Endothelial cell of umbilical vein (primary cell): Measurements from ENCODE around the gene ETS1. TPM values are rescaled to one million over a fixed set of nuclear protein-coding genes. Genes with fewer than 3 reads are reported as not detected.

Experiments
- BruUV-seq: library from RNA; stranded (reverse); fragments of 400-500 nt; replicated peaks from 2 replicates; lab custom pipeline; 2021; lab: Mats Ljungman, UMichigan
- CTCF ChIA-PET: fragments of 300-600, 350-600 bp; sonication (Branson Sonifier 250); formaldehyde crosslinking; loops from one replicate; lab custom pipeline; 2021; ENCODE audit warnings: antibody characterized with exemption, inconsistent platforms; lab: Charles Lee
- POLR2A ChIA-PET: fragments of 300-600, 350-600 bp; sonication (Branson Sonifier 250); formaldehyde crosslinking; loops from one replicate; lab custom pipeline; 2021; ENCODE audit warnings: antibody characterized with exemption, inconsistent platforms; lab: Charles Lee
- DNase-seq: peaks from one replicate; pipeline ENCODE4 v3.0.0-alpha.2; 2011; ENCODE audit warnings: low read depth, low spot score
- FAIRE-seq: peaks from 2 replicates; lab custom pipeline; 2011; peaks lifted over from hg19 to GRCh38; lab: Jason Lieb, UNC
- H2AFZ ChIP-seq: 2 replicates; pipeline ENCODE4 v1.6.0; 2012; ENCODE audit warnings: low read depth, low read length, control low read depth, inconsistent platforms
- H3K27ac ChIP-seq: 2 replicates; pipeline ENCODE4 v1.5.1; 2011; ENCODE audit warnings: low read depth, mild to moderate bottlenecking, control low read depth, low read length, moderate library complexity; ENCODE audit not compliant: insufficient read depth
- H3K27me3 ChIP-seq, 2 experiments: 2 replicates each; pipeline versions ENCODE4 v1.6.0 to v1.6.1; 2011; ENCODE audit warnings: low read length in 2 of 2, mixed read lengths in 1 of 2; ENCODE audit not compliant: control insufficient read depth in 2 of 2, insufficient read depth in 2 of 2
- H3K36me3 ChIP-seq, 2 experiments: 2 replicates in 1 of 2; 3 replicates in 1 of 2; pipeline ENCODE4 v1.5.1; 2011; ENCODE audit warnings: low read length in 2 of 2, mild to moderate bottlenecking in 1 of 2, moderate library complexity in 1 of 2; ENCODE audit not compliant: control insufficient read depth in 2 of 2, insufficient read depth in 2 of 2; ENCODE audit errors: extremely low read depth in 1 of 2
- H3K4me1 ChIP-seq: 3 replicates; pipeline ENCODE4 v1.5.1; 2011; ENCODE audit warnings: mild to moderate bottlenecking, low read length; ENCODE audit not compliant: control insufficient read depth, insufficient read depth; ENCODE audit errors: extremely low read depth
- H3K4me2 ChIP-seq: 2 replicates; pipeline ENCODE4 v1.6.1; 2011; ENCODE audit warnings: low read length, control low read depth, mixed read lengths; ENCODE audit not compliant: insufficient read depth
- H3K4me3 ChIP-seq, 3 experiments: fragments of 200-600 bp in 1 of 3; sonication (generic), shearing (Covaris generic) in 1 of 3; replicated peaks in 1 of 3; 2 replicates each; pipeline ENCODE4 v1.5.1; 2011 to 2016; ENCODE audit warnings: control low read depth in 3 of 3, low read length in 3 of 3, mild to moderate bottlenecking in 2 of 3, inconsistent platforms in 1 of 3, low read depth in 1 of 3, moderate library complexity in 1 of 3; ENCODE audit not compliant: insufficient read depth in 1 of 3
- H3K79me2 ChIP-seq: 2 replicates; pipeline ENCODE4 v1.6.0; 2012; ENCODE audit warnings: low read length, inconsistent platforms; ENCODE audit not compliant: control insufficient read depth, insufficient read depth
- H3K9ac ChIP-seq: replicated peaks from 2 replicates; pipeline ENCODE3; 2011; ENCODE audit warnings: low read length, control low read depth; ENCODE audit not compliant: insufficient read depth; ENCODE audit errors: extremely low read depth
- H3K9me1 ChIP-seq: replicated peaks from 3 replicates; pipeline ENCODE4 v1.6.0; 2011; ENCODE audit warnings: mild to moderate bottlenecking, low read length; ENCODE audit not compliant: control insufficient read depth, insufficient read depth; ENCODE audit errors: extremely low read depth
- H3K9me3 ChIP-seq: replicated peaks from 2 replicates; pipeline ENCODE4 v1.5.1; 2012; ENCODE audit warnings: low read length, inconsistent platforms; ENCODE audit not compliant: control insufficient read depth, insufficient read depth
- H4K20me1 ChIP-seq: replicated peaks from 2 replicates; pipeline ENCODE3; 2011; ENCODE audit warnings: mild to moderate bottlenecking, low read length; ENCODE audit not compliant: control insufficient read depth, insufficient read depth; ENCODE audit errors: extremely low read depth
- EZH2 ChIP-seq: IDR thresholded peaks from 2 replicates; pipeline ENCODE4 v1.6.1; 2012; ENCODE audit warnings: borderline replicate concordance, low read depth, mild to moderate bottlenecking, moderate library complexity, low read length, inconsistent platforms; ENCODE audit not compliant: severe bottlenecking
- FOS ChIP-seq: IDR thresholded peaks from 2 replicates; pipeline ENCODE4 v1.6.1; 2011; ENCODE audit warnings: mild to moderate bottlenecking, low read length, moderate library complexity, borderline replicate concordance; ENCODE audit not compliant: insufficient read depth
- GATA2 ChIP-seq: IDR thresholded peaks from 2 replicates; pipeline ENCODE4 v1.7.0; 2011; ENCODE audit warnings: low read depth, mild to moderate bottlenecking, moderate library complexity, mixed read lengths, low read length; ENCODE audit not compliant: insufficient read length, insufficient read depth
- JUN ChIP-seq: IDR thresholded peaks from 2 replicates; pipeline ENCODE4 v1.6.1; 2011; ENCODE audit warnings: borderline replicate concordance, low read depth; ENCODE audit not compliant: insufficient read length, insufficient read depth
- MYC ChIP-seq: IDR thresholded peaks from one replicate; pipeline ENCODE4 v1.6.1; 2011; ENCODE audit warnings: mild to moderate bottlenecking, low read depth, low read length
- POLR2A ChIP-seq: IDR thresholded peaks from 2 replicates; pipeline ENCODE4 v1.6.1; 2012; ENCODE audit warnings: low read depth, mild to moderate bottlenecking, control low read depth, low read length
- POLR2AphosphoS5 ChIP-seq: IDR thresholded peaks from 2 replicates; pipeline ENCODE4 v1.6.1; 2012; ENCODE audit warnings: low read depth, mild to moderate bottlenecking, control low read depth, low read length, moderate library complexity; ENCODE audit not compliant: insufficient read depth
- dilution Hi-C: fragments of 300-500 bp; cut with MboI; formaldehyde crosslinking; loops from one replicate; pipeline ENCODE4 v1.15.0; 2019; ENCODE audit warnings: low sequenced_read_pairs; ENCODE audit not compliant: extremely low pct_ligation_motif_present
- intact Hi-C: fragments of 100-400 bp; cut with micrococcal nuclease; formaldehyde crosslinking; loops from one replicate; pipeline ENCODE4 v1.10.0; 2022
- polyA plus RNA-seq, 4 experiments: library from polyadenylated mRNA; depleted of rRNA in 3 of 4; stranded (reverse) in 3 of 4; unstranded in 1 of 4; fragments of >200 nt; gene quantifications; 2 replicates each; pipeline versions ENCODE4 v1.2.1 to v1.2.3, GENCODE V29; 2011 to 2012; ENCODE audit warnings: missing spikeins in 1 of 4
- total RNA-seq: library from RNA; stranded (reverse); gene quantifications from 2 replicates; pipeline ENCODE4 v1.2.3, GENCODE V29; 2021
- TF ChIP-seq, protein P1 (sequence below), 2 donors: IDR thresholded peaks; 1 replicate in 1 of 2; 2 replicates in 1 of 2; pipeline ENCODE4 v1.5.1; 2011; ENCODE audit warnings: low read length in 2 of 2, mild to moderate bottlenecking in 2 of 2, moderate library complexity in 2 of 2, control low read depth in 1 of 2, inconsistent platforms in 1 of 2, low read depth in 1 of 2; ENCODE audit not compliant: insufficient read depth in 1 of 2; ENCODE audit errors: extremely low read depth in 1 of 2
- TF ChIP-seq, protein P2 (sequence below): IDR thresholded peaks from 2 replicates; pipeline ENCODE4 v1.6.1; 2011; ENCODE audit not compliant: insufficient read depth, insufficient read length

ETS1 gene
- total and polyA plus RNA-seq, 2 donors (not counting 3 experiments of a cell fraction or from before 2014, with no cell fraction given) = 34.2 to 115 TPM

DNA sequence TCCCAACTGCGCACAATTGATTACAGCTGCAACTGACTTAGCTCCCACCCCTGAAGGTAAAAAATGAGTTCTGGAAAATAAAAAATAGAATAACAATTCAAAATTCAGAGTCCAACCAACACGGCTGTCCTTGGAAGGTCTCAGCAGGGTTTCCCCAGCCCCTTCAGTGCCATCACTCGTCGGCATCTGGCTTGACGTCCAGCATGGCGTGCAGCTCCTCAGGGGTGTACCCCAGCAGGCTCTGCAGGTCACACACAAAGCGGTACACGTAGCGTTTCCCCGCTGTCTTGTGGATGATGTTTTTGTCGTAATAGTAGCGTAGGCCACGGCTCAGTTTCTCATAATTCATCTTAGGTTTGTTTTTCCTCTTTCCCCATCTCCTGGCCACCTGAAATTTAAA, 125.2 kb downstream of the ETS1 start:
- Histone ChIP-seq H2AFZ (no peak overlapping the region), H3K4me1 (peaks cover 11% of the 10 kb centered on the region), H3K9ac (no peak overlapping the region), H3K4me2 (no peak overlapping the region), H3K4me3 (no peak overlapping the region), H3K27ac (no peak overlapping the region), H3K79me2 (peaks cover 17% of the 10 kb centered on the region), H3K9me3 (no peaks in the 10 kb centered on the region), H4K20me1 (no peaks in the 10 kb centered on the region), H3K9me1 (no peaks in the 10 kb centered on the region), H3K27me3 (no peaks in the 10 kb centered on the region), H3K36me3 (peaks cover 18 to 21% of the 10 kb centered on the region in 2 experiments)
- no TSS peak for BruUV-seq
- DNase-seq (no peak), FAIRE-seq (no peak)
- ChIA-PET POLR2A (no interaction called here), CTCF (no interaction called here)
- dilution Hi-C loops (no loop called here), intact Hi-C loops (no loop called here)
- TF ChIP-seq MYC (no peak), POLR2A (no peak), JUN (no peak)

DNA sequence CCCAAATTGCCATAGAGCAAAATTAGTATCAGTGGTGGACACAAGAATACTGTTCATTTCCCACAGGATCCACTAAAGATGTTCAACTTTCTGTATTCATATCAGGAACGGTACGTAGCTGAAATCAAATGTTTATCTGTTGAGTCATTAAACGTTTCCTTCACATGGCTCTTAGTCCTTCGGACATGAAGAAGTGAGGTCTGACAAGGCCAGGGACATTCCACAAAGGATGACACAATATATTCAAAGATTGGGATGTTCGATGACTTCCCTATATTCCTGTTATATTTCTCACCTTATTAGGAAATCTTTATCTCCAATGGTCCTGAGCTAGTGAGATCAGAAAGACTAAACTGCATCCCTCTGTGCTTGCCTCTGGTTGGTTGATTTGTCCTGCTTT, 129.0 kb downstream of the ETS1 start:
- CTCF ChIA-PET = interaction anchor here (1.0 to 2.8 kb wide), 8 partner anchors 12 to 300 kb away, joined by 3 to 11 read pairs (median 4); no protein-coding TSS in a partner anchor
- FAIRE-seq (peak; percentile 96), DNase-seq (peak; percentile 62)
- Histone ChIP-seq H3K4me2 (peak overlapping the region; percentile 40), H4K20me1 (no peaks in the 10 kb centered on the region), H3K9me3 (no peaks in the 10 kb centered on the region), H3K36me3 (peaks cover 9 to 14% of the 10 kb centered on the region in 2 experiments), H3K27ac (peak overlapping the region; percentile 61), H3K79me2 (no peaks in the 10 kb centered on the region), H3K4me3 (no peak overlapping the region), H3K9ac (no peak overlapping the region), H3K4me1 (peaks cover 11% of the 10 kb centered on the region), H3K27me3 (no peaks in the 10 kb centered on the region), H3K9me1 (no peaks in the 10 kb centered on the region), H2AFZ (no peak overlapping the region)
- TF ChIP-seq JUN (peak; percentile 64), EZH2 (no peak), POLR2AphosphoS5 (peak; percentile 28), MYC (no peak), FOS (peak; percentile 58), GATA2 (no peak)
- TF ChIP-seq, protein P1, sequence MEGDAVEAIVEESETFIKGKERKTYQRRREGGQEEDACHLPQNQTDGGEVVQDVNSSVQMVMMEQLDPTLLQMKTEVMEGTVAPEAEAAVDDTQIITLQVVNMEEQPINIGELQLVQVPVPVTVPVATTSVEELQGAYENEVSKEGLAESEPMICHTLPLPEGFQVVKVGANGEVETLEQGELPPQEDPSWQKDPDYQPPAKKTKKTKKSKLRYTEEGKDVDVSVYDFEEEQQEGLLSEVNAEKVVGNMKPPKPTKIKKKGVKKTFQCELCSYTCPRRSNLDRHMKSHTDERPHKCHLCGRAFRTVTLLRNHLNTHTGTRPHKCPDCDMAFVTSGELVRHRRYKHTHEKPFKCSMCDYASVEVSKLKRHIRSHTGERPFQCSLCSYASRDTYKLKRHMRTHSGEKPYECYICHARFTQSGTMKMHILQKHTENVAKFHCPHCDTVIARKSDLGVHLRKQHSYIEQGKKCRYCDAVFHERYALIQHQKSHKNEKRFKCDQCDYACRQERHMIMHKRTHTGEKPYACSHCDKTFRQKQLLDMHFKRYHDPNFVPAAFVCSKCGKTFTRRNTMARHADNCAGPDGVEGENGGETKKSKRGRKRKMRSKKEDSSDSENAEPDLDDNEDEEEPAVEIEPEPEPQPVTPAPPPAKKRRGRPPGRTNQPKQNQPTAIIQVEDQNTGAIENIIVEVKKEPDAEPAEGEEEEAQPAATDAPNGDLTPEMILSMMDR (IDR thresholded peaks at IDR 0.05; ENCODE audit: extremely low read depth in 1 of 2, insufficient read depth in 1 of 2, low read depth in 1 of 2, low read length in 2 of 2) = no peak
- TF ChIP-seq, protein P2, sequence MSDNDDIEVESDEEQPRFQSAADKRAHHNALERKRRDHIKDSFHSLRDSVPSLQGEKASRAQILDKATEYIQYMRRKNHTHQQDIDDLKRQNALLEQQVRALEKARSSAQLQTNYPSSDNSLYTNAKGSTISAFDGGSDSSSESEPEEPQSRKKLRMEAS = no peak
- POLR2A ChIA-PET = no interaction called here
- intact Hi-C loops = loop anchor here (1.0 to 5.0 kb wide), 6 partner anchors 38 to 266 kb away; no protein-coding TSS in a partner anchor
- dilution Hi-C loops = no loop called here
- BruUV-seq = no TSS peak
